K562 treated with DMSO at 1 percent for 4 hours (cell line): ENCODE measurements around the gene OR10AD1. TPM values are rescaled to one million over a fixed set of nuclear protein-coding genes. Genes with fewer than 3 reads are reported as not detected.

Source experiments
- total RNA-seq: library from RNA; unstranded; fragments of 300-600 nt; gene quantifications from 2 replicates; pipeline ENCODE4 v1.2.3, GENCODE V29; 2022; ENCODE audit not compliant: insufficient read depth

The OR10AD1 gene, protein sequence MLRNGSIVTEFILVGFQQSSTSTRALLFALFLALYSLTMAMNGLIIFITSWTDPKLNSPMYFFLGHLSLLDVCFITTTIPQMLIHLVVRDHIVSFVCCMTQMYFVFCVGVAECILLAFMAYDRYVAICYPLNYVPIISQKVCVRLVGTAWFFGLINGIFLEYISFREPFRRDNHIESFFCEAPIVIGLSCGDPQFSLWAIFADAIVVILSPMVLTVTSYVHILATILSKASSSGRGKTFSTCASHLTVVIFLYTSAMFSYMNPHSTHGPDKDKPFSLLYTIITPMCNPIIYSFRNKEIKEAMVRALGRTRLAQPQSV
- total RNA-seq = not detected in 2 replicates

DNA sequence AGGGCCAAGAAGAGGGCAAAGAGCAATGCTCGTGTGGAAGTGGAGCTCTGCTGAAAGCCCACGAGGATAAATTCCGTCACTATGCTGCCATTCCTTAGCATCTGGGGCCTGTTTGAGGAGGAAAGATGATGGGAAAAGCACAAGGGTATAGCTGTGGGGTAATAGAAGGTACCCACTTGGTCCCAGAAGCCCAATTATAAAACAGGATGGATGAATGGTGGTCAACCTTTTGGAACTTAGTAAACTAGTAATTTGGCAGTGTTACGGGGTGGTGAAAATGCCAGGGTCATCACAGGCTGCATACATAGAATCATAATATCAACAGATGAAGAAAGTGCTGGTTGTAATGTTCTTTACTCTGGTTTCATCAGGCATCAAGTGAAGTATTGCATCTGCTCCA is at the start of gene OR10AD1:
Gene OR10AD1, minus strand, starts transcription at position 101 of the 400 bp plus-strand sequence. Its CDS starts 0 bp downstream, at position 101.

GRCh38 chr12:48183091-48183875 is 19.8 kb downstream of the OR10AD1 start, which contains the start of gene CCDC184:
TSS of gene CCDC184 (plus strand) at chr12:48183644. CDS start at chr12:48184123, 479 bp downstream.

GRCh38 chr12:48157018-48157888 is 45.8 kb downstream of the OR10AD1 start, which contains the start of gene ASB8:
TSS of gene ASB8 (minus strand) at chr12:48157515. CDS start at chr12:48153496, 4,019 bp downstream.

Other genes with a start within 250 kb of the OR10AD1 start
- gene TMEM106C, start 239.7 kb downstream of the OR10AD1 start, total RNA-seq = 89.3 and 92.9 TPM in 2 replicates
- not detected in 2 replicates for gene COL2A1, start 198.8 kb downstream of the OR10AD1 start, total RNA-seq
- gene SENP1, start 97.2 kb downstream of the OR10AD1 start, total RNA-seq = 9.0 and 13.4 TPM in 2 replicates
- gene PFKM, start 83.9 kb downstream of the OR10AD1 start, total RNA-seq = 18.5 and 22.6 TPM in 2 replicates
- gene ASB8, start 45.8 kb downstream of the OR10AD1 start, total RNA-seq = 16.9 and 23.7 TPM in 2 replicates
- not detected in 2 replicates for gene CCDC184, start 19.6 kb downstream of the OR10AD1 start, total RNA-seq
- 6.4 and 10.2 TPM in 2 replicates for gene ZNF641, start 147.6 kb upstream of the OR10AD1 start, total RNA-seq